ENCODE measurements around the gene LOXL3.

Gene LOXL3

DNA sequence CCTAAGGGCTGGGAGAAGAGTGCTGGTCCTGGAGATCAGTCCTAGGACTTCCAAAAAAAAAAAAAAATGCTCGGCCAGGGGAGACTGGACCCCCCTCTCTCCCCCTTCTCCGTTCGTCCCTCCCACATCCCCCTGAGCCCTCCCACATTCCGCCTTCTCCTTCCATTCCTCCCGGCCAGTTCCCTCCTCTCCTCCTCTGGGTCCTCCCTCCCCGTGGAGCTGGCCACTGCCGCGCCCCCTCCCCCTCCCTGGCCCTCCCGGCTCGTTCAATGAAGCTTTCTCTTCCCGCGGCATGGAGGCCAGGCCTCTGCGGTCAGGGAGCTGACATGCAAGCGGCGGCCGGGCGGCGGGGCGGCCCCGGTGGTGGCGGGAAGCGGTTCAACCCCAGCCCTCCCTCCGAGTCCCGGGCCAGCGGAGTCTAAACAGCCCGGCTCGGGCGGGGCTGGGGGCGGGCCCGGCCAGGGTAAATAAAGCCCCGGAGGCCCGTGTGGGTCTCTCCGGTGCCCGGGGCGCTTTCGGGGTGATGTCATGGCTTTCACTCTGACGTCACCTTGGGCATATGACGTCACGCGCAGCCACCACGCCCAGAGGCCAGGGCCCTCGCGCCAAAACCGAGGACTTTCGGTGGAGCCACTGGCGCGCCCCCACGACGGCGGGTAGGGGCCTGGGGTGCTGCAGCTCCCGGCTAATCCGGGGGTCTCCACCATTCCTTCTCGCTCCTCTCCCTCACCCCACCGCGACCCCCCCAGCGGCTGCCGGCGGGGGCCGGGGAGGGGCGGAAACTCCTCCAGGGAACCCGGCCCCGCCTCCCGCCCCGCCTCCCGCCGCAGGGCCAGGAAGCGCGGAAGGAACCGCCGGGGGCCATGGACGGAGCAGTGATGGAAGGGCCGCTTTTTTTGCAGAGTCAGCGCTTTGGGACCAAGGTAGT is at the start of gene LOXL3, which contains the start of gene DOK1:
Gene LOXL3 (minus strand): TSS at position 51 of the 928 bp plus-strand sequence. CDS start 1,308 bp downstream, outside the sequence.
Gene DOK1 (plus strand): TSS at position 829 of the 928 bp plus-strand sequence. CDS start 35 bp downstream, at position 864.
- peak; percentile 71 for DNase-seq

GRCh38 chr2:74602586-74603281 is 49.0 kb upstream of the LOXL3 start:
- DNase-seq: no peak

- no peak for DNase-seq
Observed at GRCh38 chr2:74599676-74600075, 45.9 kb upstream of the LOXL3 start.

- no peak for DNase-seq
Observed at GRCh38 chr2:74597410-74597809, 43.7 kb upstream of the LOXL3 start.

- no peak for DNase-seq
Observed at GRCh38 chr2:74596584-74596983, 42.8 kb upstream of the LOXL3 start.

DNA sequence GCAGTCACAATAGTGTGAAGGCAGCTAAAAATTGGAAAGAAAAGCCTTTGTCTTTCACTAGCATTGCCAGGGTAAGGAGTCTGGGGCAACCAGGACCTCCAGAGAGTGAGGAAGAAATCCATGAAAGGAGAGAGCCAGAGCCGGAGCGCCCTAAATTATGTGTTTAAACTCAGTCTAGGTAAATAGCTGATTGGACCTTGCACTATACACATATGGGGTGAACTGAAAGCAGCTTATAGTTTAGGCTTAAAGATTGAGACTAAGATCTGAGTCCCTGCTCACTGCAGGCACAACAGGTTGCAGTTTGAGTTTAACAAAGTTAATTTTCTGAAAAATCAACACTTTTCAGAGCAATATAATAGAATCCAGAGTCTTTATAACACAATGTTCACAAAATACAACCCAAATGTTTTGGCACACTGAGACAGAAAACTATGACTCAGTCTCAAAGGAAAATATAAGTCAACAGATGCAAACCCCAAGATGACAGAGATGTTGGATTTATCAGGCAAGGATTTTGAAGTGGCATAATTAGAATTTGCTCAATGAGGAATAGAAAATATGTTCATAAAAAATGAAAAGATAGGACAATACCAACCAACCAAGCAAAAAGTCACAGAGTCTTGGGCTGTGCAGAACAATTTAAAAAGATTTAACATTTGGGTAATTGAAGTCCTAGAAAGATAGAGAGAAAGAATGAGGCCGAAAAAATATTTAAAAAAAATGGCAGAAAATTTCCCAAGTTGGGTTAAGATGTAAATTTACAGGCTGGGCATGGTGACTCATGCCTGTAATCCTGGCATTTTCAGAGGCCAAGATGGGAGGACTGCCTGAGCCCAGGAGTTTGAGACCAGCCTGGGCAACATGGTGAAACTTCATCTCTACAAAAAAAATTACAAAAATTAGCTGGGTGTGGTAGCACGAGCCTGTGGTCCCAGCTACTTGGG is 40.4 kb upstream of the LOXL3 start:
- no peak for DNase-seq

DNA sequence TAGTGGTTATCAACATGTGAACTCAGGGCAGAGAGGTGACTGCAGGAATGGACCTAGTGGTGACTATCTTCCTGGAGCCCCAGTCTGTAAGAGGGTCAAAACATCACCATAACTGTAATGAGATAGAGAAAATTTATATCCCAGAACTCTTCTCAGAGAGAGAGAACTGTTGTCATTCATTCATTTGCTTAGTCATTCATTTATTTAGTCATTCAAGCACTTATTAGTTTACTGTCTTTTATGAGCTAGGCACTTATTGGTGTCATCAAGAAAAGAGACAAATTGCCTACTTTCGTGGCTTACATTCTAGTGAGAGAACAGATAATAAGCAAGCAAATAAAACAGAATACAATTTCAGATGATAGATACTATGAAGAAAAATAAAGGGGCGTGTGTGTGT is 34.9 kb upstream of the LOXL3 start:
- DNase-seq: no peak

DNA sequence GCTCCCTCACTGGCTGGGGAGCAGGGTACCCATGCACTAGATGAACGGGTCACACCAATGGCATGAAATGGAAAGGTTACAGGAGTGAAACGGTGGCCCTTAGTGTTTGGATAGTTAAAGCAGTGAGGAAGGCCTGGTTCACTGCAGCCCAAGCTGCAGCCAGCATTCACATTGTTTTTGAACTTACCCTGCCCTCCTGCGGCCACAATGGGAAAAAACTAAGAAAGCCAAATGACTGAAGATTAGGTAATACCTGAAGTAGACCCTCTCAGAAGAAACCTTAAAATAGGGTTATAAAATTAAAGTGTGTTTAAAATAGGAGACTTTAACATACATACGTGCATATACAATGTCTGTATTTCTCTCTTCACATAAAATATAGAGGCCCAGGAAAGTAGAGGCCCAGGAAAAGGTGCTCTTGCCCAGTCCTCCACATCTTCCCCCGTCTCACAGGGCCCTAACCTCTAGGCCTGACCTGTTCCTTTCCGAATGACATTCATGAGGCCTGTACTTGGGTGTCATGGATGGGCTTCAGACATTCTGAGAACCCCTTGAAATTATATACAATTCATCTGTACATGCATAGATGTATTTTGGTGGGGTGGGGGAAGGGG is 34.0 kb upstream of the LOXL3 start:
- DNase-seq: peak; percentile 31

- no peak for DNase-seq
Observed at GRCh38 chr2:74585406-74586185, 31.9 kb upstream of the LOXL3 start.

DNA sequence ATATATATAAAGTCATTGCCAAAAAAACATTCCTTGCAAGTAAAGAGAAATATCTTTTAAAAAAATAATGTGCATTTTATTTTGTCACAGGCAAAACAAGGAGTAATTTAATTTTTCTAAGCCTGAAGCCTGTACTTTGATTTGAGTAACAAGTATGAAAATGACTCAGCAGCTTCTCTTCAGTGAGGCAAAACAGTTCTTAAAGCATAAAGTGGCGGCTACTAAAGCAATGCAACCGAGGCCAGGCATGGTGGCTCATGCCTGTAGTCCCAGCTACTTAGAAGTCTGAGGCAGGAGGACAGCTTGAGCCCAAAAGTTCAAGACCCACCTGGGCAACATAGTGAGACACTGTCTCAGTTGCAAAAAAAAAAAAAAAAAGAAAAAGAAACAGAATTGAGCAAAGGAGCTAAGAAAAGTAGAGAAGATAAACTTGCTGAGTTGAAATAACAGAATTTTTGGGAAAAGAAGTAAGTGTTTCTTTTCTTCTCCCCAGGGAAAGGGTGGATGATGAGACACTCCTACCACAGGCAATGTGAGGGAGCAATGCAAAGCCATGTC is 30.4 kb upstream of the LOXL3 start:
- DNase-seq: no peak

- no peak for DNase-seq
Observed at GRCh38 chr2:74583504-74583903, 29.8 kb upstream of the LOXL3 start.

- no peak for DNase-seq
Observed at GRCh38 chr2:74582184-74582583, 28.4 kb upstream of the LOXL3 start.

GRCh38 chr2:74581463-74581862 is 27.7 kb upstream of the LOXL3 start:
- no peak for DNase-seq

- no peak for DNase-seq
Observed at GRCh38 chr2:74578408-74578807, 24.7 kb upstream of the LOXL3 start.

DNA sequence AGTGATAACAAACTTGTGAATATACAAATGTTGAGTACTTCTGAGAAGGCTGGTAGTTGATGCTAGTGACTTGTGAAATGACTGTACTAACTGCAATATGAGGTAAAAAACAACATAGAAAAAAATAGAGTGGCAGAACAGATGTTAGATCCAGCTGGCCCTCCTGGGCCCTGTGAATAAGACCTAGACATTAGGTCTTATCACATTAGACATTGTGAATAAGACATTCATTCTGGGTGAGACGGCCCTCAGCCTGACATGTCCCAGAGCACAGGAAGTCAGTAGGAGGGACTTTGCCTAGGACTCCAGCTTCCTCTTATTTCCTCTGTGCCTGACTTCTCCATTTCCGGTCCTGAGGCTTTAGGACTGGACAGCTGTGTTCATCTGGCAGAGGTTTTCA is 23.7 kb upstream of the LOXL3 start:
- DNase-seq: no peak

DNA sequence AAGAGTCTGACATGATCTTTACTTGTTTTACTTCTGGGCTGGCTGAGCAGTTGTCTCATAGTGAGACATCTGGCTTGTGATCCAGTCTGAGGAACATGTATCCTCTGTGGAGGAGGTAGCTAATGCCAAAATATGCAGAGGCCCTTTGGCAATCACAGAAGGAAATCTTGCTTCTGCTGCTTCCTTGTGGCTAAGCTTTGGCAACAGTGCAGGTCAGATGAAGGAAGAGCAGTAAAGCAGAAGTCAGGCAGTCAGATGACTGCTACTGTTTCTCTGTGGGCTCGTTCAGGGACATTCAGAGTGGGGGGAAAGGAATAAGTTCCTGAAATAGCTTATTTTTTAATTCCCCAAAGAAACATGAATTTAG is 23.1 kb upstream of the LOXL3 start:
- no peak for DNase-seq

- DNase-seq: no peak
Observed at GRCh38 chr2:74576211-74576862, 22.6 kb upstream of the LOXL3 start.

GRCh38 chr2:74575320-74575719 is 21.6 kb upstream of the LOXL3 start:
- DNase-seq: no peak

GRCh38 chr2:74573747-74574562 is 20.2 kb upstream of the LOXL3 start:
- DNase-seq: no peak
